Neural progenitor cell (in vitro differentiated cells): ENCODE data around the gene CENPW. TPM values are rescaled to one million over a fixed set of nuclear protein-coding genes. Genes with fewer than 3 reads are reported as not detected.

ENCODE experiments used
- DNase-seq: peaks from one replicate; pipeline ENCODE4 v3.0.0-alpha.2; 2016; ENCODE audit warnings: low spot score
- H2AFZ ChIP-seq: fragments of 200-600 bp; sonication (generic); replicated peaks from 2 replicates; pipeline ENCODE4 v1.6.1; 2016; ENCODE audit warnings: antibody characterized with exemption
- H3F3A ChIP-seq: fragments of 200-600 bp; sonication (generic); 2 replicates; pipeline ENCODE4 v1.6.1; 2016; ENCODE audit warnings: antibody characterized with exemption, low read depth
- H3K27ac ChIP-seq: fragments of 200-600 bp; sonication (generic); 2 replicates; pipeline ENCODE4 v1.5.1; 2016; ENCODE audit warnings: mild to moderate bottlenecking
- H3K27me3 ChIP-seq: fragments of 200-600 bp; sonication (generic); 2 replicates; pipeline ENCODE4 v1.6.1; 2016; ENCODE audit warnings: mild to moderate bottlenecking, moderate library complexity
- H3K36me3 ChIP-seq: fragments of 200-600 bp; sonication (generic); 2 replicates; pipeline ENCODE4 v1.5.1; 2016
- H3K4me1 ChIP-seq: fragments of 200-600 bp; sonication (generic); 2 replicates; pipeline ENCODE4 v1.6.1; 2016; ENCODE audit warnings: mixed run types
- H3K4me2 ChIP-seq: fragments of 200-600 bp; sonication (generic); 2 replicates; pipeline ENCODE4 v1.6.1; 2016
- H3K4me3 ChIP-seq: fragments of 200-600 bp; sonication (generic); 2 replicates; pipeline ENCODE4 v1.5.1; 2016
- H3K79me2 ChIP-seq: fragments of 200-600 bp; sonication (generic); 2 replicates; pipeline ENCODE4 v1.6.1; 2016; ENCODE audit warnings: low read depth
- H3K9ac ChIP-seq: fragments of 200-600 bp; sonication (generic); 2 replicates; pipeline ENCODE4 v1.6.1; 2016
- H3K9me3 ChIP-seq: fragments of 200-600 bp; sonication (generic); 2 replicates; pipeline ENCODE4 v1.5.1; 2016; ENCODE audit warnings: low read depth
- H4K20me1 ChIP-seq: fragments of 200-600 bp; sonication (generic); 2 replicates; pipeline ENCODE4 v1.6.1; 2016; ENCODE audit warnings: low read depth
- H3K27ac Mint-ChIP-seq: 3 replicates; pipeline ENCODE4 v1.8.0; 2021; ENCODE audit warnings: mixed read lengths
- H3K27me3 Mint-ChIP-seq: 2 replicates; pipeline ENCODE4 v1.8.0; 2022; ENCODE audit warnings: low read depth, mild to moderate bottlenecking, inconsistent platforms, moderate library complexity, mixed read lengths; ENCODE audit not compliant: insufficient read depth
- H3K36me3 Mint-ChIP-seq: 3 replicates; pipeline ENCODE4 v1.8.0; 2021; ENCODE audit warnings: mixed read lengths
- H3K4me1 Mint-ChIP-seq: 3 replicates; pipeline ENCODE4 v1.8.0; 2021; ENCODE audit warnings: mixed read lengths
- H3K4me3 Mint-ChIP-seq: 3 replicates; pipeline ENCODE4 v1.8.0; 2021; ENCODE audit warnings: mild to moderate bottlenecking, moderate library complexity, mixed read lengths
- H3K9me3 Mint-ChIP-seq: 3 replicates; pipeline ENCODE4 v1.8.0; 2020; ENCODE audit warnings: mixed read lengths
- CTCF ChIP-seq: fragments of 200-600 bp; sonication (generic); IDR thresholded peaks from 2 replicates; pipeline ENCODE4 v1.5.1; 2017; ENCODE audit warnings: antibody characterized with exemption, mild to moderate bottlenecking
- EZH2 ChIP-seq: fragments of 200-600 bp; sonication (generic); IDR thresholded peaks from 2 replicates; pipeline ENCODE4 v1.6.1; 2017; ENCODE audit warnings: antibody characterized with exemption, mild to moderate bottlenecking, moderate library complexity
- EZH2phosphoT487 ChIP-seq: fragments of 200-600 bp; sonication (generic); IDR thresholded peaks from 2 replicates; pipeline ENCODE4 v1.6.1; 2017; ENCODE audit warnings: antibody characterized with exemption
- total RNA-seq: library from RNA; depleted of rRNA; stranded (reverse); fragments of >200 nt; gene quantifications from 2 replicates; pipeline ENCODE4 v1.2.3, GENCODE V29; 2015; ENCODE audit warnings: low replicate concordance

CENPW gene
- total RNA-seq, 1 donor from 2014 or later, result 47.5 TPM

GRCh38 chr6:126380072-126380583, 40.2 kb downstream of the CENPW start:
- H4K20me1 ChIP-seq, result no peaks in the 10 kb centered on the region
- no peaks in the 10 kb centered on the region for H3K27me3 ChIP-seq
- peaks cover 2% of the 10 kb centered on the region for H3K27me3 Mint-ChIP-seq
- H3K4me1 Mint-ChIP-seq, result no peaks in the 10 kb centered on the region
- H2AFZ ChIP-seq, result no peak overlapping the region
- no peak for TF ChIP-seq CTCF
- TF ChIP-seq EZH2, result no peak
- no peak for TF ChIP-seq EZH2phosphoT487
- H3K9ac ChIP-seq, result no peak overlapping the region
- H3K79me2 ChIP-seq, result no peaks in the 10 kb centered on the region
- peaks cover 46% of the 10 kb centered on the region for H3K9me3 Mint-ChIP-seq
- peaks cover 8% of the 10 kb centered on the region for H3K9me3 ChIP-seq
- H3K4me3 ChIP-seq, result no peak overlapping the region
- no peak for DNase-seq
- no peaks in the 10 kb centered on the region for H3K36me3 ChIP-seq
- no peaks in the 10 kb centered on the region for H3F3A ChIP-seq
- H3K27ac ChIP-seq, result no peak overlapping the region
- no peak overlapping the region for H3K27ac Mint-ChIP-seq
- H3K36me3 Mint-ChIP-seq, result peaks cover 36% of the 10 kb centered on the region
- no peak overlapping the region for H3K4me2 ChIP-seq
- no peak overlapping the region for H3K4me3 Mint-ChIP-seq
- no peaks in the 10 kb centered on the region for H3K4me1 ChIP-seq

- H3K36me3 ChIP-seq, result no peaks in the 10 kb centered on the region
- H3K4me1 ChIP-seq, result no peaks in the 10 kb centered on the region
- H3K79me2 ChIP-seq, result no peaks in the 10 kb centered on the region
- H3F3A ChIP-seq, result no peaks in the 10 kb centered on the region
- H3K4me3 Mint-ChIP-seq, result no peak overlapping the region
- DNase-seq, result no peak
- H3K4me1 Mint-ChIP-seq, result no peaks in the 10 kb centered on the region
- no peak overlapping the region for H3K9ac ChIP-seq
- H4K20me1 ChIP-seq, result no peaks in the 10 kb centered on the region
- H3K27me3 ChIP-seq, result no peaks in the 10 kb centered on the region
- TF ChIP-seq EZH2phosphoT487, result no peak
- TF ChIP-seq CTCF, result no peak
- TF ChIP-seq EZH2, result no peak
- no peak overlapping the region for H2AFZ ChIP-seq
- peaks cover 32% of the 10 kb centered on the region for H3K36me3 Mint-ChIP-seq
- no peak overlapping the region for H3K4me3 ChIP-seq
- H3K9me3 Mint-ChIP-seq, result peaks cover 48% of the 10 kb centered on the region
- peaks cover 2% of the 10 kb centered on the region for H3K27me3 Mint-ChIP-seq
- peaks cover 8% of the 10 kb centered on the region for H3K9me3 ChIP-seq
- no peak overlapping the region for H3K27ac Mint-ChIP-seq
- no peak overlapping the region for H3K4me2 ChIP-seq
- H3K27ac ChIP-seq, result no peak overlapping the region
These were observed 41.6 kb downstream of the CENPW start for GRCh38 chr6:126381498-126381897.

DNA sequence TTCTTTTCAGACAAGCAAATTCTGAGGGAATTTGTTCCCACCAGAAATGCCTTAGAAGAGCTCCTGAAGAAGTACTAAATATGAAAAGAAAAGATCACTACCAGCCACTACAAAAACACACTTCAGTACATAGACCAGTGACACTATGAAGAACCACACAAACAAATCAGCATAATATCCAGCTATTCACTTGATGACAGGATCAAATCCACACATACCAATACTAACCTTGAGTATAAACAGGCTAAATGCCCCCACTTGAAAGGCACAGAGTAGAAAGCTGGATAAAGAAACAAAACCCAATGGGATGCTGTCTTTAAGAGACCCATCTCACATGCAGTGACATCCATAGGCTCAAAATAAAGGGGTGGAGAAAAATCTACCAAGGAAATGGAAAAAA, 43.3 kb downstream of the CENPW start:
- Histone ChIP-seq H3F3A (no peaks in the 10 kb centered on the region), H3K4me2 (no peak overlapping the region), H3K9me3 (peaks cover 8% of the 10 kb centered on the region), H3K4me1 (no peaks in the 10 kb centered on the region), H3K9ac (no peak overlapping the region), H4K20me1 (no peaks in the 10 kb centered on the region), H3K4me3 (no peak overlapping the region), H3K79me2 (no peaks in the 10 kb centered on the region), H2AFZ (no peak overlapping the region), H3K27me3 (no peaks in the 10 kb centered on the region), H3K27ac (no peak overlapping the region), H3K36me3 (no peaks in the 10 kb centered on the region)
- no peak for DNase-seq
- Mint-ChIP-seq H3K4me3 (no peak overlapping the region), H3K27ac (no peak overlapping the region), H3K4me1 (no peaks in the 10 kb centered on the region), H3K27me3 (peaks cover 2% of the 10 kb centered on the region), H3K36me3 (peaks cover 30% of the 10 kb centered on the region), H3K9me3 (peaks cover 48% of the 10 kb centered on the region)
- TF ChIP-seq CTCF (no peak), EZH2phosphoT487 (no peak), EZH2 (no peak)
